Uterus (tissue), 2 donors: Measurements from ENCODE around the gene TMPRSS11D.

ENCODE experiments used
- POLR2A ChIP-seq, 2 donors: fragments of 450-650 bp; IDR thresholded peaks; one replicate each; pipeline ENCODE4 v1.6.1; 2016; ENCODE audit warnings: antibody characterized with exemption in 2 of 2, mild to moderate bottlenecking in 1 of 2, moderate library complexity in 1 of 2
- TF ChIP-seq, protein P1 (sequence below), 4 experiments: fragments of 200-600 bp in 2 of 4; fragments of 450-650 bp in 2 of 4; sonication (generic) in 2 of 4; IDR thresholded peaks; one replicate each; pipeline ENCODE4 v1.5.1; 2016 to 2019; ENCODE audit warnings: antibody characterized with exemption in 4 of 4, mild to moderate bottlenecking in 2 of 4, moderate library complexity in 1 of 4

DNA sequence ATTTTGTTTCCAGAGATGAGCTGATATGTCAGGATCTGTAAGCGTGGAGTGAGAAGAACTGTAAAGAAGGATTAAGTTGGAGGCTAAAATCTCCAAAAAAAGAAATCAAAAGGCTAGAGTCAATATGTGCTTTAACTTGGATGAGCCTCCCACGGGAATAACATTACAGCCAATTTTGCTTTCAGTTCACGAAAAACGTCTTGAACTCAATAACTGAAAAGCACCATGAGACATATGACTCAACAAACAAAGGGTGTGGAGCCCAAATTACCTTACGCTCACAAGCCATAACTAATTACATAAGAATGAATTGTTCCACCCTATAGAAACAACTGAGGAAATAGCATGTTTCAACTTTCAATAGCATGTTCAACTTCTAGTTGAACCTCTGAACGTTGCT, 22.3 kb downstream of the TMPRSS11D start:
- TF ChIP-seq, protein P1, sequence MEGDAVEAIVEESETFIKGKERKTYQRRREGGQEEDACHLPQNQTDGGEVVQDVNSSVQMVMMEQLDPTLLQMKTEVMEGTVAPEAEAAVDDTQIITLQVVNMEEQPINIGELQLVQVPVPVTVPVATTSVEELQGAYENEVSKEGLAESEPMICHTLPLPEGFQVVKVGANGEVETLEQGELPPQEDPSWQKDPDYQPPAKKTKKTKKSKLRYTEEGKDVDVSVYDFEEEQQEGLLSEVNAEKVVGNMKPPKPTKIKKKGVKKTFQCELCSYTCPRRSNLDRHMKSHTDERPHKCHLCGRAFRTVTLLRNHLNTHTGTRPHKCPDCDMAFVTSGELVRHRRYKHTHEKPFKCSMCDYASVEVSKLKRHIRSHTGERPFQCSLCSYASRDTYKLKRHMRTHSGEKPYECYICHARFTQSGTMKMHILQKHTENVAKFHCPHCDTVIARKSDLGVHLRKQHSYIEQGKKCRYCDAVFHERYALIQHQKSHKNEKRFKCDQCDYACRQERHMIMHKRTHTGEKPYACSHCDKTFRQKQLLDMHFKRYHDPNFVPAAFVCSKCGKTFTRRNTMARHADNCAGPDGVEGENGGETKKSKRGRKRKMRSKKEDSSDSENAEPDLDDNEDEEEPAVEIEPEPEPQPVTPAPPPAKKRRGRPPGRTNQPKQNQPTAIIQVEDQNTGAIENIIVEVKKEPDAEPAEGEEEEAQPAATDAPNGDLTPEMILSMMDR (IDR thresholded peaks at IDR 0.05): no peak
- no peak for TF ChIP-seq POLR2A (IDR thresholded peaks at IDR 0.05)
